Body of pancreas (tissue), 4 donors: ENCODE results near the gene NHLRC1.

ENCODE experiments used
- CTCF ChIP-seq, 7 experiments: fragments of 450-650 bp in 4 of 7; fragments of 200-600 bp in 3 of 7; sonication (generic) in 3 of 7; IDR thresholded peaks; one replicate each; pipeline ENCODE4 v1.5.1; 2016 to 2019; ENCODE audit warnings: antibody characterized with exemption in 7 of 7
- POLR2A ChIP-seq, 3 donors: fragments of 450-650 bp; IDR thresholded peaks; one replicate each; pipeline ENCODE4 v1.6.1; 2016; ENCODE audit warnings: antibody characterized with exemption in 3 of 3, mild to moderate bottlenecking in 2 of 3

GRCh38 chr6:18096423-18096822 is 26.1 kb downstream of the NHLRC1 start:
- TF ChIP-seq CTCF (IDR thresholded peaks at IDR 0.05) (no peak), POLR2A (IDR thresholded peaks at IDR 0.05) (no peak)
